ENCODE data around the gene CD300LF. TPM values are rescaled to one million over a fixed set of nuclear protein-coding genes. Genes with fewer than 3 reads are reported as not detected.

Gene CD300LF
- total and polyA plus RNA-seq, 2 experiments from 2014 or later: 0.44 TPM; not detected in 1

DNA sequence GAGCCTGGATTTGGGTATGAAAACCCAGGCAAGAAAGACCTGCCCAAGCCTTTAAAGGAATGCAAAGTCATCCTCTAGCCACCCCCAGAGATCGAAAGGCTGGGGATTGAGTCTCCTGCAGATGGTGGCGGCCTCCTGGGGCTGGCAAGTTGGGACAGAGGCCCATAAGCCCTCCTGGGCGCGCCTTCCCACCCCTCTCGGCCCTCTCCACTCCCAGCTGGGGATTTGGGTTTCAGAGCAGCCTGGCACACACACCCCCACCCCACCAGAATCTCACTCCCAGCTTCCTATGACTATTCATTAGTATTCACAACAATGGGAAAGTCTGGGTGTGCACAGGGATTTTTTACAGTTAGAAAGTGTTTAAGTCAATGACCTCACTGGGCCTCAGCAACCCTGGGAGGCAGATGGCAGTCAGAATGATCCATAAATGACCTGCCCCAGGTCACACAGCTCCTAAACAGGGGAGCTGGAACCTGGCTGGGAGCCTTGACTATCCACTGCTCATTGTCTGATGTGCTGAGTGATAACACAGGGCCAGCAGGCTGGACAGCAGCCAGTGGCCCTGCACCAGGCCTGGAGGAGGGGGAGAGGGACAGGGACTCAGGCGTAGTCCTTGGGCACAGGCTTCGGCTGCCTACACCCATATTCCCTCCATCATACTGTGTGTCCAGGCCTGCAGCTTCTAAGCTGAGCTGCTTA is 47.8 kb upstream of the CD300LF start:
- Histone ChIP-seq H3K36me3 (replicated peaks; ENCODE audit: insufficient read depth, low read depth) (no peaks in the 10 kb centered on the region), H3K4me2 (peak overlapping the region; percentile 77), H2AFZ (no peak overlapping the region), H3K27ac (peak overlapping the region; percentile 97), H3K79me2 (peaks cover 86% of the 10 kb centered on the region), H4K20me1 (ENCODE audit: insufficient read depth, poor library complexity, severe bottlenecking) (peaks cover 60% of the 10 kb centered on the region), H3K4me1 (ENCODE audit: insufficient read depth) (peaks cover 89% of the 10 kb centered on the region), H3K27me3 (no peaks in the 10 kb centered on the region), H3K9me2 (replicated peaks; ENCODE audit: insufficient read depth) (no peaks in the 10 kb centered on the region), H3K9me3 (ENCODE audit: low read depth) (no peaks in the 10 kb centered on the region), H3K4me3 (no peak overlapping the region)
- DNase-seq (ENCODE audit: low spot score): no peak
- TF ChIP-seq EZH2 (IDR thresholded peaks at IDR 0.05; ENCODE audit: borderline replicate concordance) (no peak), EZH2phosphoT487 (IDR thresholded peaks at IDR 0.05; ENCODE audit: low read depth, severe bottlenecking, unreplicated experiment) (no peak), CTCF (IDR thresholded peaks at IDR 0.05; ENCODE audit: poor library complexity) (no peak)
- WGBS (ENCODE audit: low lambda C conversion rate, missing lambda C conversion rate): 58% methylated on average over 7 of the region's 7 CpGs

DNA sequence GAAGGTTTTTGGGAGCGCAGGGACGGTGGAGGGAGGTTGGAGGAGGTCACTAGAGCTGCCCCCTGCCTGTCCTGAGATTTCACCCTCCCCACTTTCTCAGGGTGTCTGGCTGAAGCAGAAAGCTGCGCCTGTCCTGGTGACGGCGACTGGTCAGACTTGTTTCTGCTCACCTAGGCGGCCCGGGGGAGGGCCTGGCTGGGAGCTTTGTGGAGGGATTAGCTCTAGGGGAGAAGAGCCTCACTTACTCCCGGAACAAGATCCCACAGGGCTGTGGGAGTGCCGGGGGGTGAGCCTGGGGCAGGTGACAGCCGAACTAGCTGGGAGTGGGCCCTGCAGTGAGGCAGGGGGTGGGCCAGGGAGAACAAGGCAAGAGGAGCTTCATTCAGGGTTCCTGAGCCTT is 47.2 kb upstream of the CD300LF start:
- WGBS (ENCODE audit: low lambda C conversion rate, missing lambda C conversion rate): 25% methylated on average over 10 of the region's 10 CpGs
- Histone ChIP-seq H3K4me3 (no peak overlapping the region), H3K9me2 (replicated peaks; ENCODE audit: insufficient read depth) (no peaks in the 10 kb centered on the region), H3K27me3 (no peaks in the 10 kb centered on the region), H3K27ac (peak overlapping the region; percentile 97), H4K20me1 (ENCODE audit: insufficient read depth, poor library complexity, severe bottlenecking) (peaks cover 64% of the 10 kb centered on the region), H3K4me1 (ENCODE audit: insufficient read depth) (peaks cover 86% of the 10 kb centered on the region), H3K9me3 (ENCODE audit: low read depth) (no peaks in the 10 kb centered on the region), H3K36me3 (replicated peaks; ENCODE audit: insufficient read depth, low read depth) (no peaks in the 10 kb centered on the region), H2AFZ (no peak overlapping the region), H3K79me2 (peaks cover 86% of the 10 kb centered on the region), H3K4me2 (peak overlapping the region; percentile 77)
- DNase-seq (ENCODE audit: low spot score): peak; percentile 78
- TF ChIP-seq EZH2phosphoT487 (IDR thresholded peaks at IDR 0.05; ENCODE audit: low read depth, severe bottlenecking, unreplicated experiment) (no peak), EZH2 (IDR thresholded peaks at IDR 0.05; ENCODE audit: borderline replicate concordance) (no peak), CTCF (IDR thresholded peaks at IDR 0.05; ENCODE audit: poor library complexity) (no peak)

- Histone ChIP-seq H4K20me1 (ENCODE audit: insufficient read depth, poor library complexity, severe bottlenecking) (peaks cover 69% of the 10 kb centered on the region), H3K79me2 (peaks cover 86% of the 10 kb centered on the region), H2AFZ (no peak overlapping the region), H3K27ac (peak overlapping the region; percentile 97), H3K9me3 (ENCODE audit: low read depth) (no peaks in the 10 kb centered on the region), H3K4me1 (ENCODE audit: insufficient read depth) (peaks cover 83% of the 10 kb centered on the region), H3K36me3 (replicated peaks; ENCODE audit: insufficient read depth, low read depth) (no peaks in the 10 kb centered on the region), H3K4me3 (no peak overlapping the region), H3K4me2 (peak overlapping the region; percentile 77), H3K9me2 (replicated peaks; ENCODE audit: insufficient read depth) (no peaks in the 10 kb centered on the region), H3K27me3 (no peaks in the 10 kb centered on the region)
- no peak for DNase-seq (ENCODE audit: low spot score)
- WGBS (ENCODE audit: low lambda C conversion rate, missing lambda C conversion rate): 68% methylated on average over 9 of the region's 9 CpGs
- TF ChIP-seq EZH2phosphoT487 (IDR thresholded peaks at IDR 0.05; ENCODE audit: low read depth, severe bottlenecking, unreplicated experiment) (no peak), EZH2 (IDR thresholded peaks at IDR 0.05; ENCODE audit: borderline replicate concordance) (no peak), CTCF (IDR thresholded peaks at IDR 0.05; ENCODE audit: poor library complexity) (no peak)
Measured at GRCh38 chr17:74759243-74759801, 46.6 kb upstream of the CD300LF start.

Data from hepatocyte (in vitro differentiated cells).